GM12873 (cell line): ENCODE results near the gene ARHGEF7.

Experiments
- TF ChIP-seq, protein P1 (sequence below): IDR thresholded peaks from 2 replicates; pipeline ENCODE4 v1.5.1; 2012; ENCODE audit warnings: low read depth, mild to moderate bottlenecking, moderate library complexity, low read length, control low read depth; ENCODE audit not compliant: insufficient read depth; ENCODE audit errors: missing control alignments

Gene ARHGEF7

GRCh38 chr13:111219280-111219679 is 104.2 kb downstream of the ARHGEF7 start:
- TF ChIP-seq, protein P1, sequence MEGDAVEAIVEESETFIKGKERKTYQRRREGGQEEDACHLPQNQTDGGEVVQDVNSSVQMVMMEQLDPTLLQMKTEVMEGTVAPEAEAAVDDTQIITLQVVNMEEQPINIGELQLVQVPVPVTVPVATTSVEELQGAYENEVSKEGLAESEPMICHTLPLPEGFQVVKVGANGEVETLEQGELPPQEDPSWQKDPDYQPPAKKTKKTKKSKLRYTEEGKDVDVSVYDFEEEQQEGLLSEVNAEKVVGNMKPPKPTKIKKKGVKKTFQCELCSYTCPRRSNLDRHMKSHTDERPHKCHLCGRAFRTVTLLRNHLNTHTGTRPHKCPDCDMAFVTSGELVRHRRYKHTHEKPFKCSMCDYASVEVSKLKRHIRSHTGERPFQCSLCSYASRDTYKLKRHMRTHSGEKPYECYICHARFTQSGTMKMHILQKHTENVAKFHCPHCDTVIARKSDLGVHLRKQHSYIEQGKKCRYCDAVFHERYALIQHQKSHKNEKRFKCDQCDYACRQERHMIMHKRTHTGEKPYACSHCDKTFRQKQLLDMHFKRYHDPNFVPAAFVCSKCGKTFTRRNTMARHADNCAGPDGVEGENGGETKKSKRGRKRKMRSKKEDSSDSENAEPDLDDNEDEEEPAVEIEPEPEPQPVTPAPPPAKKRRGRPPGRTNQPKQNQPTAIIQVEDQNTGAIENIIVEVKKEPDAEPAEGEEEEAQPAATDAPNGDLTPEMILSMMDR = no peak

DNA sequence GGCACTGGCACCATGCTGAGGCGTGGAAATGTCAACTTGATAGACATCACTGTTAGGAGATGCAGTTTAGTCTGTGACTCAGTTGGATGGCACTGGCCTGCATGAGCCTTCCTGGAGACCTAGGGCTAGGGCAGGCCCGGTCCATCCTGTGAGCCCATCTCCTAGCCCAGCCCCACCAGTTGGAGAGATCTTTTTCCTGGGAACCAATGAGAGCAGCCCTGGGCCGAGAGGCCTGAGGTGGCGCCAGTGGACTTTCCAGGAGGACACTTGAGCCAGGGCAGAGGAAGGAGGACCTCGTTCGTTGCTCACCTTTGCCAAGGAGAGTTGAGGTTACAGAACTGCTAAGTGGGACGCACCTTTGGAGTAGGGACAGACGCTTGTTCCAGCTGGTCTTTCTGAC is 104.8 kb downstream of the ARHGEF7 start:
- TF ChIP-seq, protein P1 = no peak

GRCh38 chr13:111225166-111225565 is 110.1 kb downstream of the ARHGEF7 start:
- TF ChIP-seq, protein P1 = no peak

DNA sequence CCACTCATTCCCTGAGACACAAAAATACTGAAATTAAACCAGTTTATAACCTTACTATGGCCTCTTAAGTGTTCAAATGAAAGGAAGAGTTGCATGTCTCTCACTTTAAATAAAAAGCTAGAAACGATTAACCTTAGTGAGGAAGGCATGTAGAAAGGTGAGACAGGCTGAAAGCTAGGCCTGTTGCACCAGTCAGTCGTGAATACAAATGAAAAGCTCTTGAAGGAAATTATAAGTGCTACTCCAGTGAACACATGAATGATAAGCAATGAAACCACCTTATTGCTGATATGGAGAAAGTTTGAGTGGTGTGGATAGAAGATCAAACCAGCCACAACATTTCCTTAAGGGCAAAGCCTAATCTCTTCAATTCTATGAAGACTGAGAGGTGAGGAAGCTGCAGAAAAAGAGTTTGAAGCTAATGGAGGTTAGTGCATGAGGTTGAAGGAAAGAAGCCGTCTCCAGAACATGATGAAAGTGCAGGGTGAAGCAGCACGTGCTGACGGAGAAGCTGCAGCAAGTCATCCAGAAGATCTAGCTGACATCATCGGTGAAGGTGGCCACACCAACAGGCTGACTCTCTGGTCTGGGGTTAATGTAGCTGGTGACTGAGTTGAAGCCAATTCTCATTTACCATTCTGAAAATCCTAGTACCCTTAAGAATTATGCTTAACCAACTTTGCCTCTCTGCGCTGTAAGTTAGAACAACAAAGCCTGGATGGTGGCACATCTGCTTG is 110.9 kb downstream of the ARHGEF7 start:
- TF ChIP-seq, protein P1 = no peak

DNA sequence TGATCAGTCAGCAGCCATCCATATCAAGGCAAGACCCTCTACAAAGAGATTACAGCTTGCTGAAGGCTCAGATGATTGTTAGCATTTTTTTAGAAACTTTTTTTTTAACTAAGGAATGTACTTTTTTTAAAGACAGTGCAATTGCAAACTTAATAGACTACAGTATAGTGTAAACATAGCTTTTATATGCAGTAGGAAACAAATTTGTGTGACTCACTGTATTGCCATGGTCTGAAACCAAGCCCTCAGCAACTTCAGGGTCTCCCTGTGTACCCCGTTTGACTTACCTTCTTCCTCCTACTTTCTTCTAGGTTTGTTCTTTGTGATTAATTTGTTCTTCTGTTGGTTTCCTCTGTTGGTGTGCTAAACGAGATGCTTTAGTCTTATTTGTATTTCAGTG is 112.3 kb downstream of the ARHGEF7 start:
- TF ChIP-seq, protein P1 = no peak

DNA sequence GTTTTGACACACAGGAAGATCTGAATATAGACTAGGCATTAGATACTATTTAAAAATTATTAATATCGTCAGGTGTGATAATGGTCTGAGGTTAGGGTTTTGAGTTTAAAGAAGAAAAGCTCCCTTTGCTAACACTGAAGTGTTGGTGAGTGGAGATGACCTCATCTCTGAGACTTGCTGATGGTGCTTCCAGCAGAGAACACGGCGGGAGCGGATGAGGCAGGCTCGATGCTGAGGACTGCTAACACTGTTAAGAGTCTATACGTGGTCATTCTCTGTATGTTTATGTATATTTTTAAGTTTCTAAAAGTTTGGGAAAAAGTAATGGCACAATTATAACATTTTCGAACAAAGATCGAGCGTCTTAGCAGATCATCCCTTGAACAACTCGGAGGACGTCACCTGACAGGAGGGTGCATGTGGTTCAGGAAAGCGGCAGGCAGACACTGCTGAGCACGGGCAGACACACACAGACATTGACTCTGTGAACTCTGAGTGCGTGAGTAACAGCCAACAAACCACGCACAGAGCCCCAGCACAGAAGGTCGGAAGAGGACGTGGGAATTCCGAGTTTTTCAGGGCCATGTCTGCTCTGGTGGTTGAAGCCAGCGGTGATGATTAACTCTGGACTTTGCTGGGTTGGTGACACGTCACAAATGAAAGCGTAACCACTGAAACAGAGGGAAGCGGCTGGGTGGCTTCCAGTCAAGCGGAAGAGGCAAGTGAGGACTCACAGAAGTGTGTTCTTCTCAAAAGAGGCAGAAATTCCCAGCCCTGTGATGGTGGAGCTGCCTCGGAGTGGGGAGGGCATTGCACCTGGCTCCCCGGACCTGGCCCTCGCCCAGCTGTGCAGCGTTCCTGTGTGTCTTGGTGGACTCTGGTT is 113.4 kb downstream of the ARHGEF7 start:
- TF ChIP-seq, protein P1 = no peak

- TF ChIP-seq, protein P1 = no peak
Measured at GRCh38 chr13:111230385-111230930, 115.3 kb downstream of the ARHGEF7 start.
